ENCODE measurements around the gene ZNF792. TPM values are rescaled to one million over a fixed set of nuclear protein-coding genes. Genes with fewer than 3 reads are reported as not detected.

The ZNF792 gene
- total RNA-seq, 1 donor from 2014 or later: 4.2 TPM

DNA sequence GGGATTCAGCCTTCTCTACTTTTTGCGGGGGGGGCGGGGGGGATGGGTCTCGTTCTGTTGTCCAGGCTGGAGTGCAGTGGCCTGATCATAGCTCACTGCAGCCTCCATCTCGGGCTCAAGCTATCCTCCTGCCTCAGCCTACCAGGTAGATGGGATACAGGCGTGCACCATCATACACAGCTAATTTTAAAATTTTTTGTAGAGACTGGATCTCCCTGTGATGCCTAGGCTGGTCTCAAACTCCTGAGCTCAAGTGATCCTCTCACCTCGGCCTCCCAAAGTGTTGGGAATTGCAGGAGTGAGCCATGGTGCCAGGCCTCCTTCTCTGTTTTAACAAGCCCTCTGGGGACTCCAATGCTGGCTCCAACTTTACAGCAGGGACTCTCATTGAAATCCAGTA, 569 bp upstream of the ZNF792 start:
- no peak for TF ChIP-seq CTCF (IDR thresholded peaks at IDR 0.05)
- TF ChIP-seq POLR2AphosphoS5 (IDR thresholded peaks at IDR 0.05; ENCODE audit: insufficient read depth in 1 of 2, low read depth in 1 of 2): no peak
- TF ChIP-seq POLR2A (IDR thresholded peaks at IDR 0.05): no peak
- peak overlapping the region; percentile 64 to 87 for H3K4me3 ChIP-seq
- peaks cover 24% of the 10 kb centered on the region for H3K4me1 ChIP-seq
- H3K27me3 ChIP-seq: no peaks in the 10 kb centered on the region
- intact Hi-C loops (cut with DNase I): no loop called here
- H3K9me3 ChIP-seq: peaks cover 13% of the 10 kb centered on the region
- H3K27ac ChIP-seq: no peak overlapping the region
- peaks cover 0 to 13% of the 10 kb centered on the region in 2 donors for H3K36me3 ChIP-seq
- no peak for DNase-seq (ENCODE audit: extremely low spot score in 2 of 2)

- peaks cover 7 to 29% of the 10 kb centered on the region in 2 donors for H3K36me3 ChIP-seq
- intact Hi-C loops (cut with DNase I): no loop called here
- DNase-seq (ENCODE audit: extremely low spot score in 2 of 2): peak in 1 of 2 donors; percentile 76
- peaks cover 24% of the 10 kb centered on the region for H3K4me1 ChIP-seq
- H3K27me3 ChIP-seq: no peaks in the 10 kb centered on the region
- peak overlapping the region; percentile 64 to 87 for H3K4me3 ChIP-seq
- H3K9me3 ChIP-seq: peaks cover 30% of the 10 kb centered on the region
- TF ChIP-seq CTCF (IDR thresholded peaks at IDR 0.05) (no peak), POLR2AphosphoS5 (IDR thresholded peaks at IDR 0.05; ENCODE audit: insufficient read depth in 1 of 2, low read depth in 1 of 2) (no peak), POLR2A (IDR thresholded peaks at IDR 0.05) (no peak)
- H3K27ac ChIP-seq: peak overlapping the region; percentile 68
Measured at GRCh38 chr19:34962687-34963572, 1.1 kb downstream of the ZNF792 start.

- TF ChIP-seq CTCF (IDR thresholded peaks at IDR 0.05) (no peak), POLR2A (IDR thresholded peaks at IDR 0.05) (no peak), POLR2AphosphoS5 (IDR thresholded peaks at IDR 0.05; ENCODE audit: insufficient read depth in 1 of 2, low read depth in 1 of 2) (peak in 1 of 2 donors; percentile 63)
- DNase-seq (ENCODE audit: extremely low spot score in 2 of 2): no peak
- intact Hi-C loops (cut with DNase I): no loop called here
- Histone ChIP-seq H3K27me3 (no peaks in the 10 kb centered on the region), H3K9me3 (peaks cover 39% of the 10 kb centered on the region), H3K4me3 (peak overlapping the region in 1 of 2 donors; percentile 87), H3K4me1 (peaks cover 24% of the 10 kb centered on the region), H3K36me3 (peaks cover 7 to 38% of the 10 kb centered on the region in 2 donors), H3K27ac (no peak overlapping the region)
Measured at GRCh38 chr19:34961775-34962686, 2.0 kb downstream of the ZNF792 start.

DNA sequence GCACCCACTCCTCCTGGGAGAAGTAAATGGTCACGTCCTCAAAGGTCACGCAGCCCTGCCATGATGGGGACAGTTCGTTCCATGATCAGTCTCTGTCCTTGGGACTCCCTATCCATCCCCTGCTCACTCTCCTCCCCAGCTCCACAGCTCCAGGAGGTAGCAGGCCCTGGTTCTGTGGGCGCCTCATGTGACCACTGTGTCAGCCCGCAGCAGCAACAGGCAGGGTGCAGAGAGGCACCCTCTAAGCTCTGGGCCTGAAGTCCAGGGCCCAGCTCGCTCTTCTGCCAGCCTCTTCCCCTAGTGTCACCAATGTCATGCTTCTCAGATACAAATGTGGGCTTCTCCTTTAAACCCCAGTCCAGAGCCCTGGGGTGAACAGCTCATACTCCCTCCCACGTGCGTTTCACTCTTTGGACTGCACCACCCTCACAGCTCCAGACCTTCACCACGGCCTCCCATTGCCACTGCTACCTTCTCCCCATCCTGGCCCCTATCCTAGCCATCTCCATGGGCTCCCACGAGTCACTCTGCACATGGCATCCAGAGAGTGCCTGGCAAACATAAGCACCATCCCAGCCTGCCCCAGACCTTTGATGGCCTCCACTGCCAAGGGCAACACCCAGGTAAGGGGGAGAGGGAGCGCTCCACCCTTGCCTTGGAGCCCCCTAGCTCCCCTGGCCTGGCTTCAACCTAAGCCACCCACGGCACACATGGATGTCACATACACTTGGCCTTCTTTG, 2.9 kb downstream of the ZNF792 start:
- Histone ChIP-seq H3K36me3 (peaks cover 7 to 47% of the 10 kb centered on the region in 2 donors), H3K27ac (no peak overlapping the region), H3K4me1 (peaks cover 24% of the 10 kb centered on the region), H3K27me3 (no peaks in the 10 kb centered on the region), H3K4me3 (no peak overlapping the region), H3K9me3 (peaks cover 40% of the 10 kb centered on the region)
- TF ChIP-seq CTCF (IDR thresholded peaks at IDR 0.05) (no peak), POLR2A (IDR thresholded peaks at IDR 0.05) (no peak)
- intact Hi-C loops (cut with DNase I): loop anchor here (1.0 kb wide), 1 partner anchor 22 kb away; no protein-coding TSS in a partner anchor
- DNase-seq (ENCODE audit: extremely low spot score in 2 of 2): no peak

All from vagina (tissue), 2 donors.